Measurements from ENCODE around the gene TSPAN12.

Gene TSPAN12

GRCh38 chr7:120838281-120838682 lies 19.7 kb downstream of the TSPAN12 start:
- no peak for TF ChIP-seq CTCF (IDR thresholded peaks at IDR 0.05; ENCODE audit: low read depth, low read length)
- no peak overlapping the region for H3K4me3 ChIP-seq (ENCODE audit: low read depth, low read length)

GRCh38 chr7:120837599-120837998 lies 20.3 kb downstream of the TSPAN12 start:
- no peak for TF ChIP-seq CTCF (IDR thresholded peaks at IDR 0.05; ENCODE audit: low read depth, low read length)
- no peak overlapping the region for H3K4me3 ChIP-seq (ENCODE audit: low read depth, low read length)

GRCh38 chr7:120836556-120837115 lies 21.3 kb downstream of the TSPAN12 start:
- no peak for TF ChIP-seq CTCF (IDR thresholded peaks at IDR 0.05; ENCODE audit: low read depth, low read length)
- H3K4me3 ChIP-seq (ENCODE audit: low read depth, low read length) = no peak overlapping the region

- no peak overlapping the region for H3K4me3 ChIP-seq (ENCODE audit: low read depth, low read length)
- TF ChIP-seq CTCF (IDR thresholded peaks at IDR 0.05; ENCODE audit: low read depth, low read length) = no peak
Observed at GRCh38 chr7:120834726-120835125, 23.2 kb downstream of the TSPAN12 start.

- no peak overlapping the region for H3K4me3 ChIP-seq (ENCODE audit: low read depth, low read length)
- no peak for TF ChIP-seq CTCF (IDR thresholded peaks at IDR 0.05; ENCODE audit: low read depth, low read length)
Observed at GRCh38 chr7:120833546-120833945, 24.4 kb downstream of the TSPAN12 start.

GRCh38 chr7:120832803-120833202 lies 25.1 kb downstream of the TSPAN12 start:
- no peak for TF ChIP-seq CTCF (IDR thresholded peaks at IDR 0.05; ENCODE audit: low read depth, low read length)
- H3K4me3 ChIP-seq (ENCODE audit: low read depth, low read length) = no peak overlapping the region

GRCh38 chr7:120831260-120831659 lies 26.7 kb downstream of the TSPAN12 start:
- no peak for TF ChIP-seq CTCF (IDR thresholded peaks at IDR 0.05; ENCODE audit: low read depth, low read length)
- H3K4me3 ChIP-seq (ENCODE audit: low read depth, low read length) = no peak overlapping the region

All from WI38 (cell line).